DMS114 treated with DMSO at 0.1 percent for 48 hours (cell line): ENCODE results near the gene DOC2B.
A peak's percentile ranks its signal among the peaks of the same experiment; 100 is the strongest.
"Not testable (repeated sequence)": the region's sequence is repeated elsewhere in the genome, so short reads cannot be mapped to it uniquely, and the experiment has no call there.

Source experiments
- DNase-seq: peaks from one replicate; lab custom pipeline; 2025; ENCODE audit not compliant: unreplicated experiment; lab: John Stamatoyannopoulos, UW

The DOC2B gene

GRCh38 chr17:181245-182049 is at the start of gene DOC2B:
Gene DOC2B, minus strand, starts transcription at chr17:181650. Its CDS starts 171 bp downstream, at chr17:181479.
- peak; percentile 10 for DNase-seq

- DNase-seq: no peak
Observed at GRCh38 chr17:230395-230770, 48.9 kb upstream of the DOC2B start.

- no peak for DNase-seq
Observed at GRCh38 chr17:229709-230394, 48.4 kb upstream of the DOC2B start.

- no peak for DNase-seq
Observed at GRCh38 chr17:228951-229708, 47.7 kb upstream of the DOC2B start.

GRCh38 chr17:227946-228615 is 46.6 kb upstream of the DOC2B start:
- DNase-seq: no peak

GRCh38 chr17:227078-227945 is 45.9 kb upstream of the DOC2B start:
- no peak for DNase-seq

GRCh38 chr17:226108-227077 is 44.9 kb upstream of the DOC2B start:
- DNase-seq: no peak

- no peak for DNase-seq
Observed at GRCh38 chr17:225551-225950, 44.1 kb upstream of the DOC2B start.

GRCh38 chr17:224576-224975 is 43.1 kb upstream of the DOC2B start:
- DNase-seq: not testable (repeated sequence)

- no peak for DNase-seq
Observed at GRCh38 chr17:223723-224471, 42.4 kb upstream of the DOC2B start.

GRCh38 chr17:222172-222571 is 40.7 kb upstream of the DOC2B start:
- DNase-seq: no peak

GRCh38 chr17:219696-220095 is 38.2 kb upstream of the DOC2B start:
- DNase-seq: no peak

GRCh38 chr17:218432-219110 is 37.1 kb upstream of the DOC2B start:
- no peak for DNase-seq

GRCh38 chr17:216625-217024 is 35.2 kb upstream of the DOC2B start:
- DNase-seq: no peak

- not testable (repeated sequence) for DNase-seq
Observed at GRCh38 chr17:215563-216478, 34.4 kb upstream of the DOC2B start.

- DNase-seq: no peak
Observed at GRCh38 chr17:214881-215331, 33.5 kb upstream of the DOC2B start.
